Stimulated activated CD4-positive, alpha-beta T cell treated with anti-CD3 and anti-CD28 coated beads, Interleukin-4, amount 100 ng/mL, for 1 hour (primary cell): ENCODE data around the gene S100P.
A peak's percentile ranks its signal among the peaks of the same experiment; 100 is the strongest.
"Not testable (repeated sequence)": the region's sequence is repeated elsewhere in the genome, so short reads cannot be mapped to it uniquely, and the experiment has no call there.

Experiments used
- DNase-seq: peaks from one replicate; pipeline ENCODE4 v3.0.0-alpha.2; 2020

S100P gene

GRCh38 chr4:6693231-6694176 is at the start of gene S100P:
Gene S100P, plus strand, starts transcription at chr4:6693878. Its CDS starts 55 bp downstream, at chr4:6693933.
- no peak for DNase-seq

GRCh38 chr4:6644792-6645530 is 48.7 kb upstream of the S100P start:
- no peak for DNase-seq

- no peak for DNase-seq
These were observed 46.5 kb upstream of the S100P start for GRCh38 chr4:6647169-6647568.

GRCh38 chr4:6647582-6648230 is 46.0 kb upstream of the S100P start:
- DNase-seq: no peak

DNA sequence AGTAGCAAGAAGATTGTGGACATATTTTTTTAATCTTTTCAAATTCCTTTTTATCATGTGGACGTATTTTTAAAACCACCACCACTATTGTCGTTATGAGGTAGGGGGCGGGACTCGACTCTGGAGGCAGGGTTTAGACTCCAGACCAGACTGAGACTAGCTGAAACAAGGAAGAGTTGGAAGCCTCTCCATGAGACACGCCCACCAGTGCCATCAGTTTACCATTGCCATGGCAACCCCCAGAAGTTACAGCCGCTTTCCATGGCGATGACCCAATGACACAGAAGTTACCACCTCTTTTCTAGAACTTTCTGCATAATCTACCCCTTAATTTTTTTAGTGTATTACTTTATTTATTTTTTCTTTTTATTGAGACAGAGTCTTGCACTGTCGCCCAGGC is 44.5 kb upstream of the S100P start:
- DNase-seq: no peak

DNA sequence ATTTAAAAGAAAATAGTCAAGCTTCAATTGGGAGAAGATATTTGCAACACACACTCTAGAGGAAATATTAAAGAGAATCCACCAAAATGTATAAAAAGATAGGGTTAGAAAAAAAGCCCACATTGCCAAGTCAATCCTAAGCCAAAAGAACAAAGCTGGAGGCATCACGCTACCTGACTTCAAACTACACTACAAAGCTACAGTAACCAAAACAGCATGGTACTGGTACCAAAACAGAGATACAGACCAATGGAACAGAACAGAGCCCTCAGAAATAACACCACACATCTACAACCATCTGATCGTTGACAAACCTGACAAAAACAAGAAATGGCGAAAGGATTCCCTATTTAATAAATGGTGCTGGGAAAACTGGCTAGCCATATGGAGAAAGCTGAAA is 39.5 kb upstream of the S100P start:
- DNase-seq: not testable (repeated sequence)

- not testable (repeated sequence) for DNase-seq
These were observed 38.4 kb upstream of the S100P start for GRCh38 chr4:6655291-6655690.

DNA sequence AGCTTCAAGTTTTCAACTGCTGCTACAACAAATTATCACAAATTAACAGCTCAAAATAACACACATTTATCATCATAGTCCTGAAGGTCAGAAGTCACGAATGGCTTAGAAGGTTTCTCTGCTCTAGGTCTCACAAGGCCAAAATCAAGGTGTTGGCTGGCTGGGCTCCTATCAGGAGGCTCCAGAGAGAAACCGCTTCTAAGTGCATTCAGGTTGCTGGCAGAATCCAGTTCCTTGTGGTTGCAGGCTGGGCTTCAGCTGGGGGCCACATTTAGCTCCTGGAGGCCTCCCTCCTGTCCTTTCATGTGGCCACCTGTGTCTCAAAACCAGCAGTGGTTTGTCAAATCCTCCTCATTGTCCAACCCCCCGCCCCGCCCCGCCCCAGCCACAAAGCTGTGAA is 37.8 kb upstream of the S100P start:
- no peak for DNase-seq

- DNase-seq: no peak
These were observed 36.2 kb upstream of the S100P start for GRCh38 chr4:6657242-6658208.

DNA sequence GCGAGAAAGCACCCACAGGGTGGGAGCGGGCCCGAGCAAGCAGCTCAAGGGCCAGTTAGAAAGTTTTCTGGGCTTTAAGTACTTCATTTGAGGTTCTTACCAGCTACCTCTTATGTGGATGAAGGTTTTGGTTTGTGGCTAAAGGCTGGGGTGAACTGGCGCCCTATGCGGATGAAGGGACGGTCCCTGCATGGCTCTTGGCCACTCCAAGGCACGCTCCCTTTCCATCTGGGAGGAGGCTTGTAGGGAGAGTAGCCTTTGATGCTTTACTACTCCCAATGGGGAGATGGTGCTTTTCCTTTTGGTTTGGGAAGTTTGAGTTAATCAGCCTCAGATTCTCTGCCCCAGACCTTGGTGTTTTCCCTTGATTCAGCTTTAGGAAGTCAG is 35.5 kb upstream of the S100P start:
- no peak for DNase-seq

GRCh38 chr4:6658597-6659075 is 35.0 kb upstream of the S100P start:
- DNase-seq: peak; percentile 61

DNA sequence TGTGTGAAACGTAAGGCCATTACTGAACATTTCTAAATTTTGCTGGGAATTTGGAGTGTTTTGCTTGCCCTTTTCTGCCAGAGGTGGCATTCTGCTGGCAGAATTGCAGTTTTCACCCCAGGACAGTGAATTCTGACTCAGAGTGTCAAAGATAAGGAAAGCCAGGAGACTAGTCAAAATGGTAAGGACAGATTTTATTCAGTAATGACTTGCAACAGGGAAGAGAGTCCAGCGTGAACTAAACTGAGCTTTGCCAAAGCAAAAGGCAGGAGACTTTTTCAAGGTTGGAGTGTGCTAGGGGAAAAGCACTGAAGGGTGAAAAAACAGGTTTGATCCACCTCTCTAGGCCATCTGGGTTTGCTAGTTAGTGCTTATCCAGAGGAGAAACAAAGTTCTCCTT is 33.8 kb upstream of the S100P start:
- DNase-seq: no peak

DNA sequence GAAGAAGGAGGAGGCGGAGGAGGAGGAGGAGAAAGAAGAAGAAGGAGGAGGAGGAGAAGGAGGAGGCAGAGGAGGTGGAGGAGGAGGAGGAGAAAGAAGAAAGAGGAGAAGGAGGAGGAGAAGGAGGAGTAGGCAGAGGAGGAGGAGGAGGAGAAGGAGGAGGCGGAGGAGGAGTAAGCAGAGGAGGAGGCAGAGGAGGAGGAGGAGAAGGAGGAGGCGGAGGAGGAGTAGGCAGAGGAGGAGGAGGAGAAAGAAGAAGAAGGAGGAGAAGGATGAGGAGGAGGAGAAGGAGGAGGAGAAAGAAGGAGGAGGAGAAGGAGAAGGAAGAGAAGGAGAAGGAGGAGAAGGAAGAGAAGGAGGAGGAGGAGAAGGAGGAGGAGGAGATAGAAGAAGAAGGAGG is 33.2 kb upstream of the S100P start:
- DNase-seq: no peak

DNA sequence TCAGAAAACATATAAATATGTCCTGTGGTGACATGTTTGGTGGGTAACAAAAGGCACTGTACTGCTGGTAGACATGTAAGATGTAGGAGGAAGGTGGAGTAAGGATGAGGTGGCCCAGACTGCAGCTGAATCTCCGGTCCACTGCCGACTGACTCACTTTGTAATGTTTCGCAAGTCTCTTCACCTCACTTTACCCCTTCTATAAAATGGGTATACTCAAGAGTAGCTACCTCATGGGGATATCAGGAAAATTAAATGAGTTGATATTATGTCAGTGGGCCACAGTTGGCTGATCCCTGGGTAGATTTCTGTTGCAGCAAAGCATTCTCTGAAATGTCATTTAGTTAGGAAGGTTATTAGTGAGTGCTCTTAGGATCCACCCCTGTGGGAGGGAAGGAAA is 31.1 kb upstream of the S100P start:
- DNase-seq: no peak

GRCh38 chr4:6663596-6664393 is 29.9 kb upstream of the S100P start:
- DNase-seq: no peak

GRCh38 chr4:6665320-6665654 is 28.4 kb upstream of the S100P start:
- no peak for DNase-seq

DNA sequence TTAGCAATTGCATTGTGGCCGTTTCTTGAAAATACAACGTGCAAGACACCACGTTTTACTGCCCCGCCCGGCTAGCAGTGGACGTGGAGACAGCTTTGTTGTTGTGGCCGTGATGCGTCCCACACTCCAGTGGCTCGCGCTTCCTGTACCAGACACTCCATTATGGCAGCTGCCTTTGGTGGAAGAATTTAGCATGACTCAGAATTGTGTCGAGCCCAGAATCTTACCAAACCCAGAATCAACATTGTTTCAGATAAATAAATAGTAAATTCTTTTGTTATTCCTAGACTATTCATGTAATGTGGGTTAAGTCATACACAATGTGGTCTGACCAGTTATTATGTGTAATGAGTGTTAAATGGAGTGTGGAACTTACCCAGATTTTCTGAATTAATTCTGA is 25.3 kb upstream of the S100P start:
- no peak for DNase-seq

DNA sequence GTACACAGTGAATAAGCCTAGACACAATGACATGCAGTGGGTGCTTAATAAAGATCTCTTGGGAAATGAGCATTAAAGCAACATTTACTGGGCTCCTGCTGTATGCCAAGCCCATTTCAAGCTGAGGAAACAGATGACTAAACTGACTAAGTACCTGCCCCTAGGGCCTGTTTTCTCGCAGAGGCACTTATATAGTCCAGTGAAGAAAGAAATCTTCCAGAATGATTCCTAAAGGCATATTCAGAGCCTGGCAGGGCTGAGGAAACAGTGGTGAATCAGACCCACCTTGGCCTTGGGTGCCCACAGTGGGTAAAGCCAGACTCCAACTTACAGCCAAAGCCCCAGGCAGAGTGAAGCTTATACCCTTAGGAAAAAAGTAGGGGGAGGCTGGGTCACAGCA is 22.0 kb upstream of the S100P start:
- DNase-seq: no peak

GRCh38 chr4:6672131-6672530 is 21.5 kb upstream of the S100P start:
- DNase-seq: no peak

GRCh38 chr4:6672541-6673190 is 21.0 kb upstream of the S100P start:
- DNase-seq: not testable (repeated sequence)

GRCh38 chr4:6673191-6673659 is 20.5 kb upstream of the S100P start:
- DNase-seq: peak; percentile 32
